ENCODE results near the gene CA5A. TPM values are rescaled to one million over a fixed set of nuclear protein-coding genes. Genes with fewer than 3 reads are reported as not detected.
"Not testable (repeated sequence)": the region's sequence is repeated elsewhere in the genome, so short reads cannot be mapped to it uniquely, and the experiment has no call there.

CA5A gene
- total and polyA plus RNA-seq, 2 of the 13 experiments (the other 11 are each of a cell fraction or from before 2014, with no cell fraction given), result 66.8 to 106 TPM

DNA sequence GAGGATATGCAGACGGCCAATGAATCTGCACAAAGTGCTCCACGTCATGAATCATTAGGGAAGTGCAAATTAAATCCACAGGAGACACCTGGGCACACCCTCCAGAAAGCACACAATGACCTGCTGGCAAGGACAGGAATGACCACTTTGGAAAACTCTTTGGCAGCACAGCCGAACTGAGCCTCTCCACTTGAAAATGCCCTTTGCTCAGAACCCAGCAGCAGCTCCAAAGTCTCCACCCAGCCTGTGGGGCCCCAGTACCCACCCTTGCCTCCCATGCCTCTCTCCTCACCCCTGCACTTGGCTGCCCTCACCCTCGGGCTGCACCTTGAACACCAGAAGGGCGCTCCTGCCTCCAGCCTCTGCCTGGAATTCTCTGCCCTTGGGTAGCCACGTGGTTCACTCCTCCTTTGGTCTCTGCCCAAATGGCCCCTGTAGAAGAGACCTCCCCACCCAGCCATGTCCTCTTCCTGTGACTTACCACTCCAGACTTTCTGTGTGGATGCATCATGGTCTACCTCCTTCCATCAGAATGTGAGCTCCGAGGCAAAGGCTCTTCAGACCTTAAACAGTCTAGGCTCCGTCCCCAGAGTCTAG, 50.9 kb downstream of the CA5A start (continued):
- TF ChIP-seq RAD51 (IDR thresholded peaks at IDR 0.05; ENCODE audit: borderline replicate concordance) (peak; percentile 23; the same call in 1 of the 2 replicates), HNRNPL (IDR thresholded peaks at IDR 0.05; ENCODE audit: low read depth, low read length) (peak; percentile 92), ZFP91 (CRISPR knock-in tag; IDR thresholded peaks at IDR 0.05; ENCODE audit: borderline replicate concordance) (peak; percentile 42; the same call in 1 of the 2 replicates), REPIN1 (CRISPR knock-in tag; IDR thresholded peaks at IDR 0.05; ENCODE audit: borderline replicate concordance, low read depth) (peak; percentile 66), RXRA (CRISPR knock-in tag; IDR thresholded peaks at IDR 0.05) (peak; percentile 41), LCORL (CRISPR knock-in tag; IDR thresholded peaks at IDR 0.05) (peak; percentile 68), HOXA3 (CRISPR knock-in tag; IDR thresholded peaks at IDR 0.05) (peak; percentile 73), SALL1 (CRISPR knock-in tag; IDR thresholded peaks at IDR 0.05) (peak; percentile 59), AKAP8 (CRISPR knock-in tag; IDR thresholded peaks at IDR 0.05) (0 out of 2 replicates have a peak, but pooled peaks have one; percentile 11), TBX3 (IDR thresholded peaks at IDR 0.05; ENCODE audit: borderline replicate concordance) (0 out of 2 replicates have a peak, but pooled peaks have one; percentile 17), ZNF792 (CRISPR knock-in tag; IDR thresholded peaks at IDR 0.05) (0 out of 2 replicates have a peak, but pooled peaks have one; percentile 19), ZNF160 (CRISPR knock-in tag; IDR thresholded peaks at IDR 0.05) (0 out of 2 replicates have a peak, but pooled peaks have one; percentile 59)
- TF ChIP-seq, protein P1, sequence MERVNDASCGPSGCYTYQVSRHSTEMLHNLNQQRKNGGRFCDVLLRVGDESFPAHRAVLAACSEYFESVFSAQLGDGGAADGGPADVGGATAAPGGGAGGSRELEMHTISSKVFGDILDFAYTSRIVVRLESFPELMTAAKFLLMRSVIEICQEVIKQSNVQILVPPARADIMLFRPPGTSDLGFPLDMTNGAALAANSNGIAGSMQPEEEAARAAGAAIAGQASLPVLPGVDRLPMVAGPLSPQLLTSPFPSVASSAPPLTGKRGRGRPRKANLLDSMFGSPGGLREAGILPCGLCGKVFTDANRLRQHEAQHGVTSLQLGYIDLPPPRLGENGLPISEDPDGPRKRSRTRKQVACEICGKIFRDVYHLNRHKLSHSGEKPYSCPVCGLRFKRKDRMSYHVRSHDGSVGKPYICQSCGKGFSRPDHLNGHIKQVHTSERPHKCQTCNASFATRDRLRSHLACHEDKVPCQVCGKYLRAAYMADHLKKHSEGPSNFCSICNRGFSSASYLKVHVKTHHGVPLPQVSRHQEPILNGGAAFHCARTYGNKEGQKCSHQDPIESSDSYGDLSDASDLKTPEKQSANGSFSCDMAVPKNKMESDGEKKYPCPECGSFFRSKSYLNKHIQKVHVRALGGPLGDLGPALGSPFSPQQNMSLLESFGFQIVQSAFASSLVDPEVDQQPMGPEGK (CRISPR knock-in tag; IDR thresholded peaks at IDR 0.05), result peak; percentile 61
- TF ChIP-seq, protein P2, sequence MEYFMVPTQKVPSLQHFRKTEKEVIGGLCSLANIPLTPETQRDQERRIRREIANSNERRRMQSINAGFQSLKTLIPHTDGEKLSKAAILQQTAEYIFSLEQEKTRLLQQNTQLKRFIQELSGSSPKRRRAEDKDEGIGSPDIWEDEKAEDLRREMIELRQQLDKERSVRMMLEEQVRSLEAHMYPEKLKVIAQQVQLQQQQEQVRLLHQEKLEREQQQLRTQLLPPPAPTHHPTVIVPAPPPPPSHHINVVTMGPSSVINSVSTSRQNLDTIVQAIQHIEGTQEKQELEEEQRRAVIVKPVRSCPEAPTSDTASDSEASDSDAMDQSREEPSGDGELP (IDR thresholded peaks at IDR 0.05; ENCODE audit: borderline replicate concordance, low read depth), result 0 out of 2 replicates have a peak, but pooled peaks have one; percentile 13
- TF ChIP-seq LCORL (IDR thresholded peaks at IDR 0.05), result not testable (repeated sequence)
